HG03175 (cell line): Measurements from ENCODE around the gene PTPRN2.

ENCODE experiments used
- ATAC-seq: cut with Tn5 transposase; IDR thresholded peaks from one replicate; pipeline ENCODE4 v1.9.1; 2021; ENCODE audit warnings: mild to moderate bottlenecking, moderate library complexity; ENCODE audit not compliant: unreplicated experiment

PTPRN2 gene

GRCh38 chr7:158033196-158033595 is 554.4 kb downstream of the PTPRN2 start:
- ATAC-seq: no peak

- ATAC-seq: no peak
These were observed 555.0 kb downstream of the PTPRN2 start for GRCh38 chr7:158032561-158033115.

- ATAC-seq: no peak
These were observed 555.7 kb downstream of the PTPRN2 start for GRCh38 chr7:158031867-158032308.

- no peak for ATAC-seq
These were observed 557.1 kb downstream of the PTPRN2 start for GRCh38 chr7:158030566-158030965.

- ATAC-seq: no peak
These were observed 557.6 kb downstream of the PTPRN2 start for GRCh38 chr7:158030071-158030470.

- no peak for ATAC-seq
These were observed 558.1 kb downstream of the PTPRN2 start for GRCh38 chr7:158029509-158029908.

GRCh38 chr7:158028971-158029370 is 558.7 kb downstream of the PTPRN2 start:
- ATAC-seq: no peak

GRCh38 chr7:158028290-158028941 is 559.2 kb downstream of the PTPRN2 start:
- ATAC-seq: no peak

- ATAC-seq: no peak
These were observed 560.0 kb downstream of the PTPRN2 start for GRCh38 chr7:158027646-158028045.

GRCh38 chr7:158026636-158027265 is 560.9 kb downstream of the PTPRN2 start:
- ATAC-seq: no peak

GRCh38 chr7:158025686-158026600 is 561.7 kb downstream of the PTPRN2 start:
- ATAC-seq: no peak

- ATAC-seq: no peak
These were observed 562.7 kb downstream of the PTPRN2 start for GRCh38 chr7:158024881-158025280.

GRCh38 chr7:158024351-158024715 is 563.3 kb downstream of the PTPRN2 start:
- ATAC-seq: no peak

GRCh38 chr7:158023681-158024350 is 563.8 kb downstream of the PTPRN2 start:
- no peak for ATAC-seq

GRCh38 chr7:158023157-158023556 is 564.5 kb downstream of the PTPRN2 start:
- no peak for ATAC-seq

GRCh38 chr7:158022601-158023000 is 565.0 kb downstream of the PTPRN2 start:
- ATAC-seq: no peak

- no peak for ATAC-seq
These were observed 565.8 kb downstream of the PTPRN2 start for GRCh38 chr7:158021836-158022235.

GRCh38 chr7:158020706-158021095 is 566.9 kb downstream of the PTPRN2 start:
- ATAC-seq: no peak

GRCh38 chr7:158019726-158020705 is 567.6 kb downstream of the PTPRN2 start:
- ATAC-seq: no peak
